Pulmonary artery endothelial cell (primary cell): Measurements from ENCODE around the gene CPNE6. TPM values are rescaled to one million over a fixed set of nuclear protein-coding genes. Genes with fewer than 3 reads are reported as not detected.

Experiments used
- DNase-seq: peaks from one replicate; pipeline ENCODE4 v3.0.0-alpha.2; 2011; ENCODE audit warnings: low read depth, low spot score
- total RNA-seq: library from RNA; depleted of rRNA; stranded (reverse); fragments of >200 nt; gene quantifications from 2 replicates; pipeline ENCODE4 v1.2.3, GENCODE V29; 2014

Gene CPNE6
- total RNA-seq, 1 donor from 2014 or later, result not detected

GRCh38 chr14:24054646-24055045 is 16.7 kb upstream of the CPNE6 start:
- DNase-seq, result no peak

GRCh38 chr14:24055971-24056799 is 15.2 kb upstream of the CPNE6 start:
- no peak for DNase-seq

- DNase-seq, result no peak
Observed at GRCh38 chr14:24056800-24057184, 14.6 kb upstream of the CPNE6 start.

GRCh38 chr14:24057271-24057670 is 14.1 kb upstream of the CPNE6 start:
- DNase-seq, result no peak

- no peak for DNase-seq
Observed at GRCh38 chr14:24057867-24058259, 13.5 kb upstream of the CPNE6 start.

- DNase-seq, result peak; percentile 24
Observed at GRCh38 chr14:24058260-24058950, 13.0 kb upstream of the CPNE6 start.

GRCh38 chr14:24058951-24059475 is 12.3 kb upstream of the CPNE6 start:
- no peak for DNase-seq

- DNase-seq, result no peak
Observed at GRCh38 chr14:24059841-24060388, 11.4 kb upstream of the CPNE6 start.

- no peak for DNase-seq
Observed at GRCh38 chr14:24060443-24060842, 10.9 kb upstream of the CPNE6 start.

GRCh38 chr14:24060984-24061913 is 10.1 kb upstream of the CPNE6 start:
- no peak for DNase-seq

- DNase-seq, result no peak
Observed at GRCh38 chr14:24062216-24062980, 9.0 kb upstream of the CPNE6 start.

GRCh38 chr14:24063263-24063836 is 8.0 kb upstream of the CPNE6 start:
- DNase-seq, result no peak

GRCh38 chr14:24064091-24064795 is 7.1 kb upstream of the CPNE6 start:
- no peak for DNase-seq

GRCh38 chr14:24064856-24065255 is 6.5 kb upstream of the CPNE6 start:
- no peak for DNase-seq

GRCh38 chr14:24065408-24065807 is 6.0 kb upstream of the CPNE6 start:
- no peak for DNase-seq

- no peak for DNase-seq
Observed at GRCh38 chr14:24066496-24067132, 4.7 kb upstream of the CPNE6 start.

GRCh38 chr14:24067133-24068082 is 4.0 kb upstream of the CPNE6 start:
- no peak for DNase-seq
